ENCODE measurements around the gene MPC1L. TPM values are rescaled to one million over a fixed set of nuclear protein-coding genes. Genes with fewer than 3 reads are reported as not detected.

Gene MPC1L
- total RNA-seq, 1 donor from 2014 or later = not detected

Other genes with a start within 250 kb of the MPC1L start
- gene ATP6AP2, start 42.5 kb upstream of the MPC1L start, total RNA-seq = 42.9 TPM
- 4.5 TPM for gene CXorf38, start 24.1 kb downstream of the MPC1L start, total RNA-seq
- 30.4 TPM for gene MED14, start 112.1 kb downstream of the MPC1L start, total RNA-seq

Data from left ventricle myocardium superior (tissue), 1 donor.